Measurements from ENCODE around the gene CACNA2D2. TPM values are rescaled to one million over a fixed set of nuclear protein-coding genes. Genes with fewer than 3 reads are reported as not detected.

CACNA2D2 gene
- total RNA-seq, 4 donors from 2014 or later = 1.1 to 2.0 (median 1.6) TPM

- no peak overlapping the region for H3K4me3 ChIP-seq (ENCODE audit: low read depth, poor library complexity, severe bottlenecking)
- intact Hi-C loops (cut with DNase I; ENCODE audit: low total_unique reads) = no loop called here
- WGBS, 2 donors = 90 to 91% methylated on average over 13 of the region's 13 CpGs
- TF ChIP-seq CTCF (IDR thresholded peaks at IDR 0.05) (no peak), POLR2A (IDR thresholded peaks at IDR 0.05) (no peak)
- no peak for DNase-seq (ENCODE audit: low spot score in 2 of 2)
Observed at GRCh38 chr3:50448752-50449539, 54.5 kb downstream of the CACNA2D2 start.

GRCh38 chr3:50447290-50447840 is 56.1 kb downstream of the CACNA2D2 start:
- no peak for DNase-seq (ENCODE audit: low spot score in 2 of 2)
- intact Hi-C loops (cut with DNase I; ENCODE audit: low total_unique reads) = no loop called here
- WGBS, 2 donors = 82 to 95% methylated on average over 10 of the region's 10 CpGs
- H3K4me3 ChIP-seq (ENCODE audit: low read depth, poor library complexity, severe bottlenecking) = no peak overlapping the region
- TF ChIP-seq CTCF (IDR thresholded peaks at IDR 0.05) (no peak), POLR2A (IDR thresholded peaks at IDR 0.05) (no peak)

GRCh38 chr3:50445919-50446318 is 57.5 kb downstream of the CACNA2D2 start:
- 91 to 93% methylated on average over 7 of the region's 7 CpGs for WGBS, 2 donors
- DNase-seq (ENCODE audit: low spot score in 2 of 2) = no peak
- H3K4me3 ChIP-seq (ENCODE audit: low read depth, poor library complexity, severe bottlenecking) = no peak overlapping the region
- intact Hi-C loops (cut with DNase I; ENCODE audit: low total_unique reads) = no loop called here
- no peak for TF ChIP-seq CTCF (IDR thresholded peaks at IDR 0.05)
- no peak for TF ChIP-seq POLR2A (IDR thresholded peaks at IDR 0.05)

- intact Hi-C loops (cut with DNase I; ENCODE audit: low total_unique reads) = no loop called here
- H3K4me3 ChIP-seq (ENCODE audit: low read depth, poor library complexity, severe bottlenecking) = no peak overlapping the region
- DNase-seq (ENCODE audit: low spot score in 2 of 2) = no peak
- 83 to 94% methylated on average over 2 of the region's 2 CpGs for WGBS, 2 donors
- TF ChIP-seq POLR2A (IDR thresholded peaks at IDR 0.05) (no peak), CTCF (IDR thresholded peaks at IDR 0.05) (no peak)
Observed at GRCh38 chr3:50444782-50445181, 58.7 kb downstream of the CACNA2D2 start.

- intact Hi-C loops (cut with DNase I; ENCODE audit: low total_unique reads) = no loop called here
- TF ChIP-seq CTCF (IDR thresholded peaks at IDR 0.05) (no peak), POLR2A (IDR thresholded peaks at IDR 0.05) (no peak)
- 84 to 86% methylated on average over 5 of the region's 5 CpGs for WGBS, 2 donors
- no peak for DNase-seq (ENCODE audit: low spot score in 2 of 2)
- H3K4me3 ChIP-seq (ENCODE audit: low read depth, poor library complexity, severe bottlenecking) = no peak overlapping the region
Observed at GRCh38 chr3:50444213-50444612, 59.2 kb downstream of the CACNA2D2 start.

Measured in lower leg skin (tissue), 4 donors.